ENCODE measurements around the gene RNFT2. TPM values are rescaled to one million over a fixed set of nuclear protein-coding genes. Genes with fewer than 3 reads are reported as not detected.

Gene RNFT2
- total RNA-seq, 4 donors from 2014 or later, result 0.26 to 0.38 TPM; not detected in 2

GRCh38 chr12:116691636-116692035 is 46.5 kb upstream of the RNFT2 start:
- 75 to 83% methylated on average over 4 of the region's 4 CpGs for WGBS, 2 donors
- DNase-seq, result no peak
- H3K4me3 ChIP-seq, result no peak overlapping the region
- TF ChIP-seq POLR2A (IDR thresholded peaks at IDR 0.05) (no peak), CTCF (IDR thresholded peaks at IDR 0.05) (no peak)
- peaks cover 0 to 42% (median 0%) of the 10 kb centered on the region in 4 donors for H3K27me3 ChIP-seq
- H3K27ac ChIP-seq, result no peak overlapping the region
- no peaks in the 10 kb centered on the region for H3K9me3 ChIP-seq
- H3K36me3 ChIP-seq, result no peaks in the 10 kb centered on the region
- intact Hi-C loops (cut with DNase I), result no loop called here
- peaks cover 5 to 19% (median 14%) of the 10 kb centered on the region in 3 donors for H3K4me1 ChIP-seq

- Histone ChIP-seq H3K4me3 (no peak overlapping the region), H3K36me3 (no peaks in the 10 kb centered on the region), H3K27ac (no peak overlapping the region), H3K27me3 (peaks cover 0 to 42% (median 0%) of the 10 kb centered on the region in 4 donors), H3K9me3 (no peaks in the 10 kb centered on the region), H3K4me1 (peaks cover 5 to 24% (median 14%) of the 10 kb centered on the region in 3 donors)
- intact Hi-C loops (cut with DNase I), result no loop called here
- WGBS, 2 donors, result 45 to 55% methylated on average over 3 of the region's 3 CpGs
- TF ChIP-seq POLR2A (IDR thresholded peaks at IDR 0.05) (no peak), CTCF (IDR thresholded peaks at IDR 0.05) (no peak)
- no peak for DNase-seq
Observed at GRCh38 chr12:116692605-116693004, 45.5 kb upstream of the RNFT2 start.

DNA sequence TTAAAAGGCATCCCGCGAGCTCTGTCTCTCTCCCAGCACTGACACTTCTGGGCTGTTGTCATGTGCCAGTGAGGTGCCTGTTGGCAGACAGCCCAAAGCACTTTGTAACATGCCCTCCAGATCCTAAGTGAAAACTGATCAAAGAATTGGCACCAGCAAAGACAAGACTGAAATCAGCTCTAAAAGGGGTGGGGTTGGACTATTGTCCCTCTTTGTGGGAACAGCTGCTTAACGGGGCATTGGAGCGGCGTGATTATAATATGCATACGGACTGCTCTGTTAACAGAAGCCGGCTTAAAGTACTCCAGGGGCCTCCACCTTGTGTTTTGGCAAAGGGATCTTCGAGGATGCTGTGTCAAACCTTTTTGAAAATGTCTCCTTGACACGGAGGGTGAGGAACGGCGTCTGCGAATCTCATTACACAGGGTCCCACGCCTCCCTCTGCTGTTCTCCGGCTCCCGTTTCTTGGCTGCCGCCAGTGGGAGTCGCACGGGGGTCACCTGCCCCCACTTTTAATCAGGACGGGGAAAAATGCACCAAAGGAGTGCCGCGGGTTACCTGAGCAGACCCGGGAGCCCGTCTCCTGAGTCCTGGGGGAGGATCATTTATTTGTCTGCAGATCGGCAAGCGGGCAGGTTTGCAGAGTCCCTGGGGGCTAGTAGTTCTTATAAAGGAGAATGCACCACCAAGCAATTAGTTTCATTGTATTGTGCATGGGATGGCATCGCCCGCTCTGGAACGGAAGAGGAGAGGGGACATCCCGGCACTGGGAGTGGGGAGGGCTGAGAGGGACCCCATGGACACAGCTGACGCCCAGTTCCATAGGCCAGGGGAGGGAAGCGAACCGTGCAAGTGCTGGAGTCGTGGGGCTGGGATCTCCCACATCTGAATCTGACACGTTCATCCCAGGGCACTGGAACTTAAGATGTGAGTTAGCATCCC is 44.6 kb upstream of the RNFT2 start:
- DNase-seq, result no peak
- H3K4me3 ChIP-seq, result peak overlapping the region in 3 of 4 donors; percentile 19 to 53 (median 20)
- peaks cover 0 to 42% (median 0%) of the 10 kb centered on the region in 4 donors for H3K27me3 ChIP-seq
- H3K27ac ChIP-seq, result no peak overlapping the region
- TF ChIP-seq POLR2A (IDR thresholded peaks at IDR 0.05) (no peak), CTCF (IDR thresholded peaks at IDR 0.05) (no peak)
- H3K36me3 ChIP-seq, result no peaks in the 10 kb centered on the region
- peaks cover 5 to 34% (median 17%) of the 10 kb centered on the region in 3 donors for H3K4me1 ChIP-seq
- no peaks in the 10 kb centered on the region for H3K9me3 ChIP-seq
- 5 to 18% methylated on average over 11 to 33 of the region's 34 CpGs for WGBS, 2 donors
- intact Hi-C loops (cut with DNase I), result no loop called here

- 78 to 79% methylated on average over 20 to 22 of the region's 22 CpGs for WGBS, 2 donors
- Histone ChIP-seq H3K27me3 (peaks cover 0 to 33% (median 0%) of the 10 kb centered on the region in 4 donors), H3K27ac (no peak overlapping the region), H3K36me3 (no peaks in the 10 kb centered on the region), H3K9me3 (no peaks in the 10 kb centered on the region), H3K4me1 (peaks cover 5 to 38% (median 19%) of the 10 kb centered on the region in 3 donors), H3K4me3 (no peak overlapping the region)
- intact Hi-C loops (cut with DNase I), result no loop called here
- TF ChIP-seq POLR2A (IDR thresholded peaks at IDR 0.05), result no peak
- no peak for TF ChIP-seq CTCF (IDR thresholded peaks at IDR 0.05)
- DNase-seq, result no peak
Observed at GRCh38 chr12:116694653-116695463, 43.3 kb upstream of the RNFT2 start.

GRCh38 chr12:116695464-116695725 is 42.7 kb upstream of the RNFT2 start:
- DNase-seq, result no peak
- H3K36me3 ChIP-seq, result no peaks in the 10 kb centered on the region
- H3K4me1 ChIP-seq, result peaks cover 5 to 38% (median 19%) of the 10 kb centered on the region in 3 donors
- no peak overlapping the region for H3K27ac ChIP-seq
- H3K9me3 ChIP-seq, result no peaks in the 10 kb centered on the region
- intact Hi-C loops (cut with DNase I), result no loop called here
- H3K27me3 ChIP-seq, result peaks cover 0 to 33% (median 0%) of the 10 kb centered on the region in 4 donors
- 52 to 57% methylated on average over 3 of the region's 3 CpGs for WGBS, 2 donors
- TF ChIP-seq POLR2A (IDR thresholded peaks at IDR 0.05) (no peak), CTCF (IDR thresholded peaks at IDR 0.05) (no peak)
- H3K4me3 ChIP-seq, result no peak overlapping the region

All from esophagus squamous epithelium (tissue), 5 donors.